BJ (cell line): ENCODE measurements around the gene C11orf58. TPM values are rescaled to one million over a fixed set of nuclear protein-coding genes. Genes with fewer than 3 reads are reported as not detected.

Source experiments
- CTCF ChIA-PET: fragments of 350-600 bp; formaldehyde crosslinking; extraction: SDS; loops from one replicate; lab custom pipeline; 2021; ENCODE audit warnings: antibody characterized with exemption, inconsistent platforms; lab: Yijun Ruan, JAX
- POLR2A ChIA-PET: fragments of 300-600 bp; sonication (Branson Sonifier 250); formaldehyde crosslinking; extraction: SDS; loops from one replicate; lab custom pipeline; 2021; ENCODE audit warnings: antibody characterized with exemption; lab: Charles Lee
- DNase-seq: peaks from one replicate; pipeline ENCODE4 v3.0.0-alpha.2; 2011; ENCODE audit warnings: low read depth
- H3K27me3 ChIP-seq: 2 replicates; pipeline ENCODE4 v1.6.0; 2011; ENCODE audit warnings: low read length; ENCODE audit not compliant: control insufficient read depth, insufficient read depth
- H3K36me3 ChIP-seq: 2 replicates; pipeline ENCODE4 v1.5.1; 2011; ENCODE audit warnings: low read length; ENCODE audit not compliant: control insufficient read depth, insufficient read depth
- H3K4me3 ChIP-seq: 2 replicates; pipeline ENCODE4 v1.5.1; 2011; ENCODE audit warnings: low read depth, mild to moderate bottlenecking, control low read depth, low read length
- CTCF ChIP-seq: IDR thresholded peaks from 2 replicates; pipeline ENCODE4 v1.5.1; 2011; ENCODE audit warnings: low read depth, mild to moderate bottlenecking, control low read depth, inconsistent platforms, low read length, moderate library complexity; ENCODE audit not compliant: insufficient read depth
- polyA plus RNA-seq: library from polyadenylated mRNA; depleted of rRNA; stranded (reverse); fragments of >200 nt; gene quantifications from 2 replicates; pipeline ENCODE4 v1.2.3, GENCODE V29; 2011

Gene C11orf58
- polyA plus RNA-seq, 1 experiment: 115 TPM

GRCh38 chr11:16744128-16744725 lies 5.8 kb downstream of the C11orf58 start:
- ChIA-PET CTCF (no interaction called here), POLR2A (interaction anchor here (0.6 kb wide), 1 partner anchor 362 kb away, joined by 4 read pairs; no protein-coding TSS in a partner anchor)
- DNase-seq: no peak
- Histone ChIP-seq H3K36me3 (peaks cover 2% of the 10 kb centered on the region), H3K27me3 (no peaks in the 10 kb centered on the region), H3K4me3 (no peak overlapping the region)
- TF ChIP-seq CTCF: no peak

DNA sequence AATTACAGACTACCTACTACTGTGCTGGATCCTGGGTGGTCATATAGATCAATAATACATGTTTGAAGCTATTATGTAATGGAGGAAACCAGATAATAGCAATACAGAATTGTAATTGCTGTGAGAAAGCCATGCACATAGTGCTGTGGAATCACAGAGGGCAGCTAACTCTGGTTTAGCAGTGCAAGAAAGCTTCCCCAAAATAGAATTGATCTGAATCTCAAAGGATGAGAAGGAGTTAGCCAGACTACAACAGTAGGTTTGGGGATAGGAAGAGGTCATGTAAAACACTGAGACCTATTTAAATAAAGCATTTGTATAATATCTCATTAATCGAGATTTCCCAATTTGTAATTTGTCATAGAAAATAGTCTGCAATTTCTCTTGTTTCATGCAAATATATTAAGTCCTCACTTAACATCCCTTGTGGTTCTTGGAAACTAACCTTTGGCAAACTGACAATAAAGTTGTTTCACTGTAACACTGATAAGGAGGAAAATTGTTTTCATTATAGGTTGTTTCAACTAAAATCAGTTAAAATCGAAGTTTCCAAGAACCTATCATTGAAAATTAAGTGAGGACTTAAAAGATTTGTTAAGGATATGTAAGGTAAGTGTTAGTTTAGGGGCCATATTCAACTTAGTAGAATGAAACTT lies 7.6 kb downstream of the C11orf58 start:
- peaks cover 13% of the 10 kb centered on the region for H3K36me3 ChIP-seq
- H3K27me3 ChIP-seq: no peaks in the 10 kb centered on the region
- no peak for TF ChIP-seq CTCF
- ChIA-PET CTCF (no interaction called here), POLR2A (no interaction called here)
- DNase-seq: no peak
- no peak overlapping the region for H3K4me3 ChIP-seq

DNA sequence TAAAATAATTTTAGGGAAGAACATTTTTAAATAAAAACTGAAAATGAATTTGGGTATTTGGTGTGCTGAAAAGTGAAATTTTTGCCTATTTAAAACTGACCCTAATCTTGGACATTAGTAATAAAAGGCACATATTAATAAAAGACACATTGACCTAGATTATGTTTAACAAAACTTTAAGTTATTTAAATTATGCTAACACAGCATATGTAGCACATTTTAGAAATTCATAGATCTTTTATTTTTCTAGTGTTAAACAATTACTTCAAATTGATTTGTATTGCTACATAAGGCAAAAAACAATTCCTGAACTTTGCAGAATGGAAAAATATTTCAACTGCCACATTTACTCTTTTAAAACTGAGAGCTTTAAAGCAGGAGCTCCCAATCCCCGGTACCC lies 10.6 kb downstream of the C11orf58 start:
- H3K36me3 ChIP-seq: peaks cover 17% of the 10 kb centered on the region
- no peaks in the 10 kb centered on the region for H3K27me3 ChIP-seq
- ChIA-PET POLR2A (no interaction called here), CTCF (interaction anchor here (1.8 kb wide), 1 partner anchor 35 kb away, joined by 6 read pairs; no protein-coding TSS in a partner anchor)
- TF ChIP-seq CTCF: no peak
- H3K4me3 ChIP-seq: no peak overlapping the region
- DNase-seq: no peak

GRCh38 chr11:16749666-16750065 lies 11.2 kb downstream of the C11orf58 start:
- Histone ChIP-seq H3K27me3 (no peaks in the 10 kb centered on the region), H3K4me3 (no peak overlapping the region), H3K36me3 (peaks cover 17% of the 10 kb centered on the region)
- no peak for DNase-seq
- CTCF ChIA-PET: interaction anchor here (1.8 kb wide), 1 partner anchor 35 kb away, joined by 6 read pairs; no protein-coding TSS in a partner anchor
- TF ChIP-seq CTCF: no peak
- POLR2A ChIA-PET: no interaction called here

GRCh38 chr11:16750417-16750816 lies 12.0 kb downstream of the C11orf58 start:
- H3K4me3 ChIP-seq: no peak overlapping the region
- no peaks in the 10 kb centered on the region for H3K27me3 ChIP-seq
- ChIA-PET CTCF (interaction anchor here (0.6 kb wide), 1 partner anchor 1475 kb away, joined by 4 read pairs; no protein-coding TSS in a partner anchor), POLR2A (no interaction called here)
- H3K36me3 ChIP-seq: peaks cover 17% of the 10 kb centered on the region
- no peak for TF ChIP-seq CTCF
- DNase-seq: no peak
